Stimulated activated CD8-positive, alpha-beta memory T cell treated with anti-CD3 and anti-CD28 coated beads, Interleukin-15, amount 100 ng/mL, for 24 hours (primary cell): ENCODE results near the gene PET100.

Source experiments
- DNase-seq: peaks from one replicate; pipeline ENCODE4 v3.0.0-alpha.2; 2020; ENCODE audit warnings: low read depth

PET100 gene

DNA sequence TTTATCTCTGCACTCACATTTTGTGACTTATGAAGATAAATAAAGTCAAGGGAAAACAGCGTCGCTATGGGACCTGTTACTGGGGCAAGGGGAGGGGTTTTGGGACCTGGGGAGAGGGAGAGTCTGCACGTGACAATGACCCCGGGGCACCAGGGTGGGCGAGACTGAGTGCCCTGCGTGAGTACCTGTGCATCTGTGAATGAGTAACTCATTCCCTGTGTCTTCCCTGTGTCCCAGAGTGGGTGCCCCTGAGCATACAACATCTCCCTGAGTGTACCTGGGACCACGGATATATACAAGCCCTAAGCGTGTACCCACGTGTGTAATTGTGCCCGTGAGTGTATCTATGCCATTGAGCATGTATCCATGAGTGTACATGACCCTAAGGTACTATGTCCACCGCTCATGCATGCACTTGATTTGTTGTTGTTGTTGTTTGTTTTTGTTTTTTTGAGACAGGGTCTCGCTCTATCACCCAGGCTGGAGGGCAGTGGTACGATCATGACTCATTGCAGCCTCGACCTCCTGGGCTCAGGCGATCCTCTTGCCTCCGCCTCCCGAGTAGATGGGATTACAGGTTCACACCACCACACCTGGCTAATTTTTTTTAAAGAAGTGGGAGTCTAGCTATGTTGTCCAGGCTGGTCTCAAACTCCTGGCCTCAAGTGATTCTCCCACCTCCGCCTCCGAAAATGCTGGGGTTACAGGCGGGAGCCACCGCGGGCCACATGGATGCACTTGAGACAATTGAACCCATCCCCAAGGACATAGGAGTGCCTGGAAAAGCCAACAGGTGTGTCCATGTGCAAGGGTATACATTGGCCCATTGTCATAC is 50.4 kb downstream of the PET100 start:
- no peak for DNase-seq

DNA sequence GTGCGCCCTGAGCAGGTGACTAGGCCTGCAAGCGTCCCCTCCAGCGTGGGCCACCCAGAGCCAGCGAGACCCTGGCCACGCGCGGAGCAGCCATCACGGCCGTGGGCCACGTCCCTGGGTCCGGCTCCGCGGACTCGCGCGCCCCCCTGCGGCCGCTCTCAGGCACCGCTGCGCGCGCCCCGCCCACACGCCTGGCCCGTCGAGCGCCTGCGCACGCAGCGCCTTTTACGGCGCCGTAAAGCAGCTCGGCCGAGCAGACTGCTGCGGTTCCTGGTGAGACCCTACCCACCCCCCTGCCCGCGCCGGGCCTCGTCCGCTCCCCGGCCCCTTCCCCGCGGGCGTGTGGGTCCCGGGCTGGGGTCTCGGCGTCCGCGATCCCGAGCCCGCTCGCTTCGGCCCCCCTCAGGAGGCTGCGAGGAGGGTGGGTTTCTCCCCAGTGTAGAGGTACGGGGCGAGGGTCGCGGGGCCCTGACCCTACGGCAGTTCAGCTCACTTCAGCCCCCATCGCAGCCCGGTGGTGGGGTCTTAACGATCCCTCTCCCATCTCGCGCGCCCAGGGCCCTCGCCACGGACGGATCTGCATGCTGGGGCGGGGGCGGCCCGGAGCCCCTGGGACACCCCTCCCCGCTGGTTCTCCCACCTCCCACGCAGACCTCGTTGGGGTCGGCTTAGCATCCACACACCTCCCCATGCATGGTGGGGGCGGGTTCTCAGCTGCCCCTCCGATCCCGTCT is 51.2 kb downstream of the PET100 start, which contains the start of gene TRAPPC5:
Gene TRAPPC5 (plus strand): TSS at position 228 of the 734 bp plus-strand sequence. CDS start 1,421 bp downstream, outside the sequence.
- DNase-seq: peak; percentile 84
